HEK293T (cell line): ENCODE results near the gene ERFL.

ENCODE experiments used
- CTCF ChIA-PET: fragments of 350-600 bp; formaldehyde crosslinking; extraction: SDS; loops from one replicate; lab custom pipeline; 2021; ENCODE audit warnings: antibody characterized with exemption, inconsistent platforms; lab: Yijun Ruan, JAX
- POLR2A ChIA-PET: fragments of 350-600 bp; formaldehyde crosslinking; extraction: SDS; loops from one replicate; lab custom pipeline; 2020; ENCODE audit warnings: antibody characterized with exemption, inconsistent platforms; lab: Yijun Ruan, JAX
- DNase-seq: peaks from one replicate; pipeline ENCODE4 v3.0.0; 2012; ENCODE audit warnings: mixed read lengths; ENCODE audit errors: extremely low spot score
- ARNT ChIP-seq: fragments of 450-650 bp; IDR thresholded peaks from 2 replicates; pipeline ENCODE4 v1.6.1; 2017; ENCODE audit warnings: mild to moderate bottlenecking
- BHLHE40 ChIP-seq: fragments of 450-650 bp; IDR thresholded peaks from 2 replicates; pipeline ENCODE4 v1.6.1; 2016; ENCODE audit warnings: mild to moderate bottlenecking, moderate library complexity, borderline replicate concordance
- CTBP1 ChIP-seq: fragments of 450-650 bp; IDR thresholded peaks from 2 replicates; pipeline ENCODE4 v1.6.1; 2016; ENCODE audit warnings: borderline replicate concordance
- ELF4 ChIP-seq: fragments of 450-650 bp; IDR thresholded peaks from 2 replicates; pipeline ENCODE4 v1.6.1; 2017; ENCODE audit warnings: antibody characterized with exemption
- FOXA1 ChIP-seq: fragments of 450-650 bp; IDR thresholded peaks from 2 replicates; pipeline ENCODE4 v1.6.1; 2016; ENCODE audit warnings: mild to moderate bottlenecking
- FOXK2 ChIP-seq: fragments of 450-650 bp; IDR thresholded peaks from 2 replicates; pipeline ENCODE4 v1.6.1; 2016; ENCODE audit warnings: mild to moderate bottlenecking
- FOXM1 ChIP-seq: fragments of 450-650 bp; IDR thresholded peaks from 2 replicates; pipeline ENCODE4 v1.6.1; 2017; ENCODE audit warnings: mild to moderate bottlenecking, borderline replicate concordance
- HDGF ChIP-seq: fragments of 450-650 bp; IDR thresholded peaks from 2 replicates; pipeline ENCODE4 v1.6.1; 2017; ENCODE audit warnings: antibody characterized with exemption, borderline replicate concordance
- L3MBTL2 ChIP-seq: fragments of 450-650 bp; conservative IDR thresholded peaks from 2 replicates; pipeline ENCODE4 v1.6.1; 2016; ENCODE audit warnings: mild to moderate bottlenecking
- LEF1 ChIP-seq: fragments of 450-650 bp; IDR thresholded peaks from 2 replicates; pipeline ENCODE4 v1.6.1; 2017; ENCODE audit warnings: mild to moderate bottlenecking, borderline replicate concordance
- NFRKB ChIP-seq: fragments of 450-650 bp; IDR thresholded peaks from 2 replicates; pipeline ENCODE4 v1.6.1; 2016; ENCODE audit warnings: mild to moderate bottlenecking, moderate library complexity
- SP1 ChIP-seq: fragments of 450-650 bp; IDR thresholded peaks from 2 replicates; pipeline ENCODE4 v1.6.1; 2017
- SUZ12 ChIP-seq: fragments of 450-650 bp; IDR thresholded peaks from 2 replicates; pipeline ENCODE4 v1.6.1; 2016; ENCODE audit warnings: mild to moderate bottlenecking
- TARDBP ChIP-seq: fragments of 450-650 bp; IDR thresholded peaks from 2 replicates; pipeline ENCODE4 v1.6.1; 2016
- ZNF384 ChIP-seq: fragments of 450-650 bp; IDR thresholded peaks from 2 replicates; pipeline ENCODE4 v1.6.1; 2016
- TF ChIP-seq, protein P1 (sequence below): fragments of 450-650 bp; IDR thresholded peaks from 2 replicates; pipeline ENCODE4 v1.6.1; 2016

The ERFL gene

DNA sequence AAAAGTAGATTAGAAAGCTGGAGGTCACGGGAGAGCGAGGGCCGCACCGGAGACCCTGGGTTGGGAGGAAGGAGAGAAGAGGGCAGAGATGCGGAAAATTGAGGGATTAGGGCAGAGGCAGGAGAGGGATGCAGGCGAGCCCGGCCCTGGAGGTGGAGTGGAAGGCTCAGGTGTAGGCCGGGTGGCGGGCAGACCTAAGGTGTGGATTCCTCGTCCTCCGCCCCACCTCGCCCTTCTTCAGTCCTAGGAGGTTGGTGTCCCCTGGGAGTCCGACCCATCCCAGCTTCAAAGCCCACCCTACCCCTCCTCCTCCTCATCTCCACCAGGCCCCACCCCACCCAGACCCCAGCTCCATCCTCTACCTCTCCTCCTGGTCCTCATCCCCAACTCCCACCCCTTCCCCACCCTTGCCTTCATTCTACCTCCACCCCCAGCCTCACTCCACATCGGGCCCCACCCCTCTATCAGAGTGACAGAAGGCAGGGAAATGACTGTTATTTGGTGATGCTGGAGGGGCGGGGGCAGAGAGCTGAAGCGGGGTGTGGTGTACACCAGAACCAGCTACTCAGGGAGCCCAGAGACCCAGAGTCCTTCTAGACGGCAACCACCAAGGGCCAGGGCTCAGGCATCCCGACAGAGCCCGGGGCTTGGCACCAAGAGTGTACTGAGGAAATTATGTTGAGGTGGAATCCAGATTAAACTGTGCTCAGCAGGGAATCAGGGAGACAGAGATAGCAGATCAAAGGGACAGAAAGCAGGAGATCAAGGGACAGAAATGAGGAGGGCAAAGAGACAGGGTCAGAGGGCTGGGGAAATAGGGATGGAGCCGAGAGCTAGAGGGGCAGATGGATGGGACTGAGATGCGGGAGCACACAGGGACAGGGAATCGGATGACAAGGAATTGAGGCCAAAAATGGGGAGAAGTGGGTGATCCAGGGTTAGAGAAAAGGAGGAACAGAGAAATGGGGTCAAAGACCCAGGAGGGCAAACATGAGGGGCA is 6.4 kb downstream of the ERFL start:
- POLR2A ChIA-PET: no interaction called here
- CTCF ChIA-PET: interaction anchor here (0.7 kb wide), 1 partner anchor 10 kb away, joined by 3 read pairs; no protein-coding TSS in a partner anchor

GRCh38 chr19:41920882-41921576 is 7.2 kb downstream of the ERFL start:
- ChIA-PET POLR2A (no interaction called here), CTCF (no interaction called here)
- TF ChIP-seq, protein P1, sequence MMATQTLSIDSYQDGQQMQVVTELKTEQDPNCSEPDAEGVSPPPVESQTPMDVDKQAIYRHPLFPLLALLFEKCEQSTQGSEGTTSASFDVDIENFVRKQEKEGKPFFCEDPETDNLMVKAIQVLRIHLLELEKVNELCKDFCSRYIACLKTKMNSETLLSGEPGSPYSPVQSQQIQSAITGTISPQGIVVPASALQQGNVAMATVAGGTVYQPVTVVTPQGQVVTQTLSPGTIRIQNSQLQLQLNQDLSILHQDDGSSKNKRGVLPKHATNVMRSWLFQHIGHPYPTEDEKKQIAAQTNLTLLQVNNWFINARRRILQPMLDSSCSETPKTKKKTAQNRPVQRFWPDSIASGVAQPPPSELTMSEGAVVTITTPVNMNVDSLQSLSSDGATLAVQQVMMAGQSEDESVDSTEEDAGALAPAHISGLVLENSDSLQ: no peak
- no peak for TF ChIP-seq TARDBP
- TF ChIP-seq CTBP1: no peak
- no peak for TF ChIP-seq SUZ12
- no peak for TF ChIP-seq ZNF384
- TF ChIP-seq ARNT: no peak
- TF ChIP-seq FOXA1: no peak
- TF ChIP-seq BHLHE40: no peak
- TF ChIP-seq FOXK2: no peak
- no peak for TF ChIP-seq HDGF
- no peak for TF ChIP-seq FOXM1
- DNase-seq: no peak

More for the DNA sequence above, 6.4 kb downstream of the ERFL start:
- no peak for TF ChIP-seq ARNT
- no peak for DNase-seq

- no peak for DNase-seq
- ChIA-PET CTCF (interaction anchor here (0.5 kb wide), 1 partner anchor 18 kb away, joined by 4 read pairs; no protein-coding TSS in a partner anchor), POLR2A (no interaction called here)
- TF ChIP-seq NFRKB: no peak
- TF ChIP-seq, protein P1: no peak
- TF ChIP-seq BHLHE40: no peak
- TF ChIP-seq HDGF: no peak
- TF ChIP-seq SP1: no peak
- no peak for TF ChIP-seq ARNT
- no peak for TF ChIP-seq TARDBP
- TF ChIP-seq ELF4: no peak
- TF ChIP-seq ZNF384: no peak
- no peak for TF ChIP-seq FOXA1
- no peak for TF ChIP-seq L3MBTL2
- no peak for TF ChIP-seq CTBP1
- TF ChIP-seq FOXK2: no peak
- TF ChIP-seq LEF1: no peak
- TF ChIP-seq FOXM1: no peak
- no peak for TF ChIP-seq SUZ12
Measured at GRCh38 chr19:41919948-41920712, 8.1 kb downstream of the ERFL start.

DNA sequence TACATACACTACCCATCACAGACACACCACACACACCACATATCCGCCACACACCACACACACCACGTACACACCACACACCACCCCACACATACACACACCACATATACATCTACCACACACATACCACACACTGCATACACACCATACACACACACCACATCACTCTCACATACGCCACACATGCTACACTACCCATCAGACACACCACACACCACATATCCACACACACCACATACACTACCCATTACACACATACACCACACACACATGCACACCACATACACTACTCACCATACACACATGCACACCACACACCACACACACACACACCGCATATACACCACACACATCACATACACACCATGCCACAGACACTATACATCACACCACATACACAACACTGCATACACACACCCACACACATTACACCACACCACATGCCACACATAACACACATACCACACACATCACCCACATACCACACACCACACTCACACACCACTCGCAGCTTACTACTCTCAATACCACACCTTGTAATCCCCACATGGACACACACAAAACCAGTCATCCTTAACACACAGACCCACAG is 9.5 kb downstream of the ERFL start:
- ChIA-PET POLR2A (no interaction called here), CTCF (no interaction called here)

DNA sequence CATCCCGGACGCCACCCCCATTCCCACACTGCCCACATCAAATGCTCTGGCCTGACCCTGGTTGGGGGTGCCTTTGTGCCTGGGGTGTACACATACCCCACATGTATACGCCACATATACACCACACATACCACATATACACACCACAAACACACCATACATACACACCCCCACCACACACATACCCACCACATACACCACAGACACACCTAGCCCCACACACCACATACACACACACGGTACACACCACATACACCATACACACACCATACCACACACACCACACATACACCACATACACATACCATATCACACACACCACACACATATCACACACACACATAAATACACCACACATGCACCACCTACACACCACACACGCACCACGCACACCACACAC is 10.2 kb downstream of the ERFL start:
- DNase-seq: no peak
- POLR2A ChIA-PET: no interaction called here
- TF ChIP-seq SUZ12: no peak
- CTCF ChIA-PET: no interaction called here

More for the DNA sequence above, 9.5 kb downstream of the ERFL start:
- no peak for DNase-seq
- no peak for TF ChIP-seq ARNT
- TF ChIP-seq SP1: no peak
- no peak for TF ChIP-seq SUZ12

DNA sequence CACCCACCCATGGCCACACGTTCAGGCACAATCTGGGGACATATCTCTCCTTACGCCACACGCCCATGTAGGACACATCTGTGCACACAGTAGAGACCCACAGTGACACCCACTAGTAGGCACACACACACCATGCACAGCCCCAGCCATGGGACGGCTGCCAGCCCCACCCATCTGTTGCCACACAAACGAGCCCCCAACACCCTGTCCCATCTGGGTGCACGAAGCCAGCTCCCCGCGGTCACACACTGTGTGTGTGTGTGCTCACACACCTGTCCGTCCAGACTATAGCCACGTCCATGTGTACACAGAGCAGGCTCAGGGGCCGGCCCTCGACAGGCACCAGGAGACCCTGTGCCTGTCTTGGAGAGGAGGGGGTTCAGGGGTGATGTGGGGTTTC is 10.6 kb downstream of the ERFL start:
- no peak for TF ChIP-seq BHLHE40
- TF ChIP-seq HDGF: no peak
- ChIA-PET POLR2A (no interaction called here), CTCF (no interaction called here)
- DNase-seq: no peak
